HEK293 (cell line): ENCODE results near the gene HEXIM1.

Experiments
- ATF2 ChIP-seq: fragments of 450-650 bp; formaldehyde crosslinking; IDR thresholded peaks from 2 replicates; pipeline ENCODE4 v1.5.1; 2016; ENCODE audit warnings: missing biosample characterization, missing genetic modification characterization, low read depth
- BCL11B ChIP-seq: fragments of 450-650 bp; formaldehyde crosslinking; IDR thresholded peaks from 2 replicates; pipeline ENCODE4 v1.5.1; 2016; ENCODE audit warnings: low read depth, missing biosample characterization, missing genetic modification characterization
- CTCF ChIP-seq: fragments of 450-650 bp; formaldehyde crosslinking; IDR thresholded peaks from 2 replicates; pipeline ENCODE4 v1.5.1; 2016; ENCODE audit warnings: missing biosample characterization, missing genetic modification characterization
- EGR2 ChIP-seq: fragments of 450-650 bp; formaldehyde crosslinking; IDR thresholded peaks from 2 replicates; pipeline ENCODE4 v1.5.1; 2016; ENCODE audit warnings: low read depth, missing biosample characterization, missing genetic modification characterization
- GFI1B ChIP-seq: fragments of 450-650 bp; formaldehyde crosslinking; IDR thresholded peaks from 2 replicates; pipeline ENCODE4 v1.5.1; 2016; ENCODE audit warnings: missing biosample characterization, missing genetic modification characterization
- HOXC10 ChIP-seq: sonication (generic); formaldehyde crosslinking; IDR thresholded peaks from 2 replicates; pipeline ENCODE4 v1.8.1; 2023; ENCODE audit warnings: mild to moderate bottlenecking, missing genetic modification reagents
- MZF1 ChIP-seq: fragments of 450-650 bp; formaldehyde crosslinking; IDR thresholded peaks from 2 replicates; pipeline ENCODE4 v1.5.1; 2017; ENCODE audit warnings: missing biosample characterization, missing genetic modification characterization, borderline replicate concordance
- PATZ1 ChIP-seq: fragments of 450-650 bp; formaldehyde crosslinking; IDR thresholded peaks from 2 replicates; pipeline ENCODE4 v1.5.1; 2016; ENCODE audit warnings: missing biosample characterization, missing genetic modification characterization
- SP7 ChIP-seq: fragments of 450-650 bp; formaldehyde crosslinking; IDR thresholded peaks from 2 replicates; pipeline ENCODE4 v1.5.1; 2016; ENCODE audit warnings: missing biosample characterization, missing genetic modification characterization
- TSHZ1 ChIP-seq: fragments of 450-650 bp; formaldehyde crosslinking; IDR thresholded peaks from 2 replicates; pipeline ENCODE4 v1.5.1; 2016; ENCODE audit warnings: missing biosample characterization, missing genetic modification characterization, borderline replicate concordance
- ZBTB1 ChIP-seq: fragments of 450-650 bp; formaldehyde crosslinking; IDR thresholded peaks from 2 replicates; pipeline ENCODE4 v1.5.1; 2016; ENCODE audit warnings: missing biosample characterization, missing genetic modification characterization
- ZIC2 ChIP-seq: fragments of 450-650 bp; formaldehyde crosslinking; IDR thresholded peaks from 2 replicates; pipeline ENCODE4 v1.5.1; 2016; ENCODE audit warnings: missing biosample characterization, missing genetic modification characterization
- ZNF133 ChIP-seq: fragments of 450-650 bp; formaldehyde crosslinking; IDR thresholded peaks from 2 replicates; pipeline ENCODE4 v1.5.1; 2016; ENCODE audit warnings: missing biosample characterization, missing genetic modification characterization
- ZNF2 ChIP-seq: fragments of 450-650 bp; formaldehyde crosslinking; IDR thresholded peaks from 2 replicates; pipeline ENCODE4 v1.5.1; 2016; ENCODE audit warnings: missing biosample characterization, missing genetic modification characterization
- ZNF221 ChIP-seq: fragments of 450-650 bp; formaldehyde crosslinking; IDR thresholded peaks from 2 replicates; pipeline ENCODE4 v1.5.1; 2017; ENCODE audit warnings: missing biosample characterization, missing genetic modification characterization, borderline replicate concordance
- ZNF280C ChIP-seq: fragments of 450-650 bp; formaldehyde crosslinking; IDR thresholded peaks from 2 replicates; pipeline ENCODE4 v1.5.1; 2016; ENCODE audit warnings: missing biosample characterization, missing genetic modification characterization
- ZNF335 ChIP-seq: fragments of 450-650 bp; formaldehyde crosslinking; conservative IDR thresholded peaks from 2 replicates; pipeline ENCODE4 v1.5.1; 2016; ENCODE audit warnings: missing biosample characterization, missing genetic modification characterization
- ZNF629 ChIP-seq: fragments of 450-650 bp; formaldehyde crosslinking; IDR thresholded peaks from 2 replicates; pipeline ENCODE4 v1.5.1; 2017; ENCODE audit warnings: missing biosample characterization, missing genetic modification characterization
- ZNF777 ChIP-seq: fragments of 450-650 bp; formaldehyde crosslinking; IDR thresholded peaks from 2 replicates; pipeline ENCODE4 v1.5.1; 2017; ENCODE audit warnings: missing biosample characterization, missing genetic modification characterization, borderline replicate concordance
- ZNF830 ChIP-seq: fragments of 450-650 bp; IDR thresholded peaks from 2 replicates; pipeline ENCODE4 v1.5.0; 2018; ENCODE audit warnings: missing biosample characterization, missing genetic modification characterization, low read depth, mild to moderate bottlenecking, moderate library complexity
- ZNF843 ChIP-seq: fragments of 450-650 bp; formaldehyde crosslinking; IDR thresholded peaks from 2 replicates; pipeline ENCODE4 v1.5.1; 2016; ENCODE audit warnings: missing biosample characterization, missing genetic modification characterization
- ZSCAN5A ChIP-seq: fragments of 450-650 bp; formaldehyde crosslinking; IDR thresholded peaks from 2 replicates; pipeline ENCODE4 v1.5.1; 2016; ENCODE audit warnings: missing biosample characterization, missing genetic modification characterization

Gene HEXIM1

GRCh38 chr17:45132572-45133463 is 15.5 kb upstream of the HEXIM1 start (continued):
- TF ChIP-seq PATZ1 = peak; percentile 97
- TF ChIP-seq ZNF280C (tag by site-specific recombination) = no peak
- no peak for TF ChIP-seq ZNF221 (tag by site-specific recombination)
- no peak for TF ChIP-seq GFI1B (tag by site-specific recombination)
- TF ChIP-seq ZSCAN5A = peak; percentile 76; the same call in 1 of the 2 replicates
- TF ChIP-seq BCL11B (tag by site-specific recombination) = peak; percentile 66
- no peak for TF ChIP-seq TSHZ1
- peak; percentile 97 for TF ChIP-seq ZIC2
- TF ChIP-seq ZBTB1 = 0 out of 2 replicates have a peak, but pooled peaks have one; percentile 14
- TF ChIP-seq ZNF2 (tag by site-specific recombination) = peak; percentile 92; the same call in 1 of the 2 replicates
- TF ChIP-seq SP7 (tag by site-specific recombination) = peak; percentile 85
- peak; percentile 48; the same call in 1 of the 2 replicates for TF ChIP-seq CTCF (tag by site-specific recombination)
- peak; percentile 93 for TF ChIP-seq ZNF335
- TF ChIP-seq ZNF830 (tag by site-specific recombination) = no peak
- no peak for TF ChIP-seq ZNF133
- TF ChIP-seq MZF1 (tag by site-specific recombination) = no peak
- TF ChIP-seq ATF2 (tag by site-specific recombination) = peak; percentile 99
- 0 out of 2 replicates have a peak, but pooled peaks have one; percentile 13 for TF ChIP-seq EGR2 (tag by site-specific recombination)
- TF ChIP-seq ZNF843 (tag by site-specific recombination) = peak; percentile 49; the same call in 1 of the 2 replicates
- peak; percentile 98 for TF ChIP-seq ZNF629 (tag by site-specific recombination)
- TF ChIP-seq HOXC10 = no peak
- TF ChIP-seq ZNF777 (tag by site-specific recombination) = peak; percentile 74; the same call in 1 of the 2 replicates
